HG03025 (cell line): ENCODE results near the gene EFCAB7.

Source experiments
- ATAC-seq: cut with Tn5 transposase; IDR thresholded peaks from one replicate; pipeline ENCODE4 v1.9.1; 2021; ENCODE audit warnings: mild to moderate bottlenecking, moderate library complexity; ENCODE audit not compliant: unreplicated experiment, low FRiP score

Gene EFCAB7

GRCh38 chr1:63601061-63601460 is 77.7 kb downstream of the EFCAB7 start:
- ATAC-seq = no peak

DNA sequence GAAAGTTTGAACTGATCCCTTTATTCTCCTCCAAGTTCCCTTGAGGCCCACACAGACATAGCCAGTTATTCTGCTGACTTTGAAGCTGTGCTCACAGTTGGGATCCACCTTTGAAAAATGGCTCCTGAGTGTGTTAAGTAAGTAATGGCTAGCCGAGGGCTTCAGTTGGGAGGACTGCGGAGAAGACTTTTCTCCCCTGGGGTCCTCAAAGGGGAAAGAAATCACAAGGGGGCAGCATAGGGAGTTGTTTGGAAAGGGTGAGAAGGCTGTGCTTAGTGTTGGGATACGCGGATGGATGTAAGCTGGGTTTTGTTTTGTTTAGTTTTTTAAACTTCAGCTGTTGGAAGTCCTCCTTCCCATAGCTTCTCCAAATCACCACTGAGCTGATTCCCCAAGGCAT is 78.1 kb downstream of the EFCAB7 start:
- ATAC-seq = no peak

- ATAC-seq = no peak
These were observed 78.6 kb downstream of the EFCAB7 start for GRCh38 chr1:63601912-63602311.

DNA sequence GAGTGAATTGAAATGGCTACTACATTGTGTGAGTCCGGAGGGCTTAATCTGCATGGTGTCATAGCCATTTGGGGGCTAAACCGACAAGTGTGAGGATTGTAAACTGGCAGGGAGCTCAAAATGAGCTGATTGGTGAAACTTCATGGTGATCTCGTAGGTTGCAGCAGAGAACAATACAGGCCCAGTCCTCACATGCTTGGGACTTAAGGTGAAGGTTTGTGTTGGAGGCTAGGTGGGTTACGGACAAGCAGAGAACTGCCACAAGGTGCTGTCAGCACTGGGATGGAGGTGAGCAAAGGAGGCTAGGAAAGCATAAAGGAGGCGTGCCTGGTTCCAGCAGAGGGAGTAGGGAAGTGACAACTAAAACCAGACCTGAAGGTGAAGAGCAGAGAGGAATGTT is 79.3 kb downstream of the EFCAB7 start:
- ATAC-seq = no peak

GRCh38 chr1:63603810-63604209 is 80.5 kb downstream of the EFCAB7 start:
- no peak for ATAC-seq

GRCh38 chr1:63607322-63607721 is 84.0 kb downstream of the EFCAB7 start:
- no peak for ATAC-seq

DNA sequence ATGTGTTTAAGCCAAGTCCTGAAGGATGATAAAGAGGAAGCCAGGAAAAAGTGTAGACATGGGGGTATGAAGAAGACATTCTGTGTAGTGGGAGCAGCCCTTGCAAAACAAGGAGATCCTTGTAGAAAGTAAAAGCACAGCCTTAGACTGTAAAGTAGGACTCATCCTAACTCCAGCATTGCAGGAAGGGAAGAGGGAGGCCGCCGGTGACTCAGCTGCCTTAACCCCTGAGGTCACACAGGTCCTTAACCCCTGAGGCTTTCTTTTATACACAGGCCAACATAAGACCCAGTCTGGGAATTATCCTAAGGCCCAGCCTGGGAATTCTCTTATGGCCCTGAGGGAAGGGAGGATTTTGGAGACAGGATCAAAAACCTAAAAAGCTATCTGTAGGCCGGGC is 87.9 kb downstream of the EFCAB7 start:
- no peak for ATAC-seq

DNA sequence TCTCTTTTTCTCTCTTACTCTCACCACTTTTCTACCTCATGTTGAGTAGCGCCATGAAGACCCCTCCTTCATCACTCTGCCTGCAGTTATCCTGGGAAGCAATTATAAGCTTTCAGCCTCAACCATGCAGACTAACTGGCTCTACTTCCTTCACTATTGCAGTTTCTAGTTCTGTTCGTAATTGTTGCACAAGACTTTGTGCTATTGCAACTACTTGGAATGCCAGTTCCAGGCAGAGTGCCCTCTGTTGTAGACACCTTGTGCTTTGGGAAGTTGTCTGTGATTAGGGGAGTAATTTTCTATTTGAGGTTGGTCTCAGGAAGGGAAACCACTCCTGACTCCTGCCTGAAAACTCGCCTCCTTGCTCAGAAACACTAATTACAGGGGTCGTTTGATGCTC is 89.2 kb downstream of the EFCAB7 start:
- no peak for ATAC-seq

DNA sequence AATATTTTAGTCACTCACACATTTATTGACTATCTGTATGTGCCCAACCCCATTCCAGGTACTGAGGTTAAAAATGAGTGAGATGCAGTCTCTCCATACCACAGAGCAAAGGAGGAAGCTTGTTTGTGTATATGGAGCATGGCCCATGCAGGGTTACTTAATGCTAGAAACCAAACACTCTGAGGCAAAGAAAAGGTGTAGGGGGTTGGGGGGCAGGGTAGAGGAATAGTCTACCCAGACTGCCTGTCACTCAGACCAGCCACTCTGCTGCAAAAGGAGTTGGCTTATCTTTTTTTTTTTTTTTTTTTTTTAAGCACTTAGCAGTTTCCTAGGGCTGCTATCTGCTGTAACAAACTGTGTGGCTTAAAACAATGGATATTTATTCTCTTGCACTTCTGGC is 89.6 kb downstream of the EFCAB7 start:
- ATAC-seq = no peak

- no peak for ATAC-seq
These were observed 92.6 kb downstream of the EFCAB7 start for GRCh38 chr1:63615768-63616420.

GRCh38 chr1:63617450-63617849 is 94.1 kb downstream of the EFCAB7 start:
- ATAC-seq = no peak

DNA sequence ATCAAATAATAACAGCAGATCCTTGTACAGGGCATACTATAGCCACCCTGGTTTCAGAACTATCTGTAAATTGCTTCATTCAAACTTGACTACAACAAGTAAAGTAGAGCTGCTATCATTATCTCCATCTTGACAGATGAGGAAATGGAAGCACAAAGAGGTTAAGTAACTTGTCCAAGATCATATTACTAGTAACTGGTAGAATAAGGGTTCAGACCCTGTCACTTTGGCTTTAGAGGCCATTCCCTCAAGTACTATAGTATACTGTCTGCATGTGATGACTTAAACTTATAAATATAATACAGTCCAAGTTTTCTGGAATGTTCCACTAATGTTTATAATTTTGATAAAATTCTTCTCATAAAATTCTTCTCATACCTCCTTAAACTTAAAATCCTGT is 94.7 kb downstream of the EFCAB7 start:
- no peak for ATAC-seq

DNA sequence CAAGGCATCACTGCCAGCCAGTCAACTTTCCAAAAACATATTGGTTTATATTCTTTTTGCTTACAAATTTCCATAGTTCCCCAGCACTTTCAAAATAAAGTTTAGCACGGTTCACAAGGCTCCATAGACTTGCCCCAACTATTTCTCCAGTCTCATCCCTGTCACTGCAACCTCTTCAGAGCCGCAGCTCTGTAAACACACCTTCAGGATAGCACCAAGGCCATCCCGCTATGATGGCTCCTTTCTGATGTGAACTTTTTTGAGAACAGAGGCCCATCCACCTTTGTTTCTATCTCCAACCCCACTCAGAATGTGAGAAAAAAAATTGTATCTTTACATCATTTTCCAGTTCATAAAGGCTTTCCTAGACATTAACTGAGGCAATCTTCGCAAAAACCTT is 96.2 kb downstream of the EFCAB7 start:
- no peak for ATAC-seq

DNA sequence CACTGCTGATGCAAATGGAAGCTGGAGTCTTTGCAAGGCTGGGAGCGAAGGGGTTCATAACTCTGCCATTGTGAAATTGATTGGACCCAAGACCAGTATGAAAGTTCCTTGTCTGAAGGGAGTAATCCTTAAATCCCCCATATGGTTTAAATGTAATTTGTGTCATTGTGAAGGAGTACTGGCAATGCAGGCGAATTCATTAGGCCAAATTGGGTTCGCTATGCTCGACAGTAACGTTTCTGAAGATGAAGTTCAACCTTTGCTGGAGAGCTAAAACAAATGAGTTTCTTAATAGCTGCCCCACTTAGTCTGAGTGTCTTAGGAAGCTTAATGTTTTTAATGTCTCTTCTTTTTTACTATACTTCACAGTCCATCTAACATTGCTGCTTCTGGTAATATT is 97.3 kb downstream of the EFCAB7 start:
- no peak for ATAC-seq

DNA sequence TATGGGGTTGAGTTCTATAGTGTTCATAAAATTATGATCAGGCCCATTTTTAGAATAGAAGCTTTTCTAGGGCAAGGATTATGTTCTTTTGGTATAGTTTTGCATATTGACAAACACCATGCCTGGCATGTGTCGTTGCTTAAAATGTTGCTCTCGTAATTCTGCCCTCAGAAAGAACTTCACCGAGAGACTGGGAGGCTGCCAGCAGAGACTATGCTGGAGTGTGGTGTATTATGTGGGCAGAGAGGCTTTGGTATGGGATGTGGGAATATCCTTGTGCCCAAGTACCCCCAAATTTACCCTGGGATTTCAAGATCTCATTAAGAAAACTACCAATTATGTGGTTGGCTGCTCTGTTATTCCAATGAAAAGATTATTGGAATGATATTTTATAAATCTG is 97.8 kb downstream of the EFCAB7 start:
- ATAC-seq = no peak

DNA sequence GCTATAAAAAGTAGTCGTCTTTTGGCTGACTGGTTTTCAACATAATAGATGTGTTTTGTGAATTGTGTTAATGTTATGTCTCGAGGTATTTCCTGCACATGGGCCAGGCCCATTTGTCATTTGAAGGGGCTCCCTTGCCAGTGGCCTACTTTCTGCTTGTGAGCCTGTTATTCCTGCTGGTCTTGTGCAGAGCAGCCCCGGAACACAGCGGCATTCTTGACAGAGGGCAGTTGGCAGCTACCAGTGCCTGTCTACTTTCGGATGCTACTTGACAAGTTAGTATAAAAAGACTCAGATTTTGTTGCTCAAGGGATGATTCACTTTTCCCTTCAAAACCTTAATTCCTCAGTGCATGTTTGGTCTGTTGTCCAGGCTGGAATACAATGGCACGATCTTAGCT is 98.4 kb downstream of the EFCAB7 start:
- ATAC-seq = no peak
